ENCODE results near the gene SGSH.

GRCh38 chr17:80210348-80211108, 9.6 kb downstream of the SGSH start:
- no peak for TF ChIP-seq CTCF (conservative IDR thresholded peaks at IDR 0.05 in 1 of 2, IDR thresholded peaks at IDR 0.05 in 1 of 2; ENCODE audit: extremely low read depth in 1 of 2, insufficient read depth in 1 of 2, low read depth in 1 of 2, low read length in 2 of 2)
- TF ChIP-seq EZH2 (IDR thresholded peaks at IDR 0.05; ENCODE audit: borderline replicate concordance, low read length): no peak

Measured in mammary epithelial cell (primary cell).